ENCODE measurements around the gene FGF16.

- TF ChIP-seq CTCF (IDR thresholded peaks at IDR 0.05) (no peak), MAX (IDR thresholded peaks at IDR 0.05; ENCODE audit: low read depth) (no peak)
Measured at GRCh38 chrX:77415882-77416281, 31.3 kb upstream of the FGF16 start.
